Spleen (tissue), 7 donors: ENCODE data around the gene METTL24.

Experiments used
- POLR2A ChIP-seq, 3 donors: fragments of 450-650 bp; IDR thresholded peaks; one replicate each; pipeline ENCODE4 v1.5.1; 2017; ENCODE audit warnings: antibody characterized with exemption in 3 of 3, mild to moderate bottlenecking in 1 of 3
- POLR2AphosphoS5 ChIP-seq, 3 donors: sonication (generic); formaldehyde crosslinking; IDR thresholded peaks; one replicate each; pipeline ENCODE4 v1.5.1; 2017; ENCODE audit warnings: antibody characterized with exemption in 3 of 3
- TF ChIP-seq, protein P1 (sequence below), 11 experiments: fragments of 200-600 bp in 7 of 11; fragments of 450-650 bp in 4 of 11; sonication (generic) in 4 of 11; IDR thresholded peaks in 8 of 11; conservative IDR thresholded peaks in 3 of 11; 1 replicate in 7 of 11; 2 replicates in 4 of 11; pipeline versions ENCODE4 v1.4.0 to v1.8.0; 2016 to 2021; ENCODE audit warnings: antibody characterized with exemption in 11 of 11, inconsistent platforms in 4 of 11, mild to moderate bottlenecking in 1 of 11
- donor health status: DM: no; HTN: no; CAD: no; lungs with moderate emphysema.
- donor health status: DM: no; HTN: no; CAD: no.
- donor health status: DM: no; HTN: no; CAD: no.

DNA sequence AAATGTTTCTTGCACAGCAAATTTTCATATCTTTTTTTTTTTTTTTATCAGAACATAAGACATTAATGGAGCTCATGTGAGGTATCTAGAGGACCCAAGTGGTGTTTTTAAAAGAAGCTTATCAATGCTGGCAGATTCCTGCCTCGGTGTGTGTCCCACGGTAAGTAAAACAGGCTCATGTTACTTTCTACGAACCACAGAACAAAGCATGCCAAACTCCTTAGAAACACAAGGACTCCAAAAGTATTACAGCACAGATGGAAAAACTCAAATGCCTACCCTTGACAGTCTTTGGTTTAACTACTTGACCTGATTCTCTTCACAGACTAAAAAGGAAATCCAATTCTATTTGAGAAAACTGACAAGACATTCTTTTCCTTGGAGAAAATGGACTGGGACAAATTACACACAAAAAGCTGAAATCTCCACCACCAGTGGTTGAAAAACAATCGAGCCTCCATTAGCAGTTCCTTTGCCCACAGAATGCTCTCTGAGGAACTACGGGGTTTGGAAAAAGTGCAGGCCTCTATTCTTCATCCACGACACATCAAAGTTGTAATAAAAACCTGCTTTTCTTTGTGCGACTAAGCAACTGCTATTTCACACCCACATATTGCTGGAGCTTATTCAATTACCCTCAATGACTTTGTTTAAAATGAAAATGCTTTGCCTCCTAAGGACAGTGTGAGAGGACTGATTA lies 5.4 kb downstream of the METTL24 start:
- no peak for TF ChIP-seq POLR2A (IDR thresholded peaks at IDR 0.05)
- no peak for TF ChIP-seq POLR2AphosphoS5 (IDR thresholded peaks at IDR 0.05)
- TF ChIP-seq, protein P1, sequence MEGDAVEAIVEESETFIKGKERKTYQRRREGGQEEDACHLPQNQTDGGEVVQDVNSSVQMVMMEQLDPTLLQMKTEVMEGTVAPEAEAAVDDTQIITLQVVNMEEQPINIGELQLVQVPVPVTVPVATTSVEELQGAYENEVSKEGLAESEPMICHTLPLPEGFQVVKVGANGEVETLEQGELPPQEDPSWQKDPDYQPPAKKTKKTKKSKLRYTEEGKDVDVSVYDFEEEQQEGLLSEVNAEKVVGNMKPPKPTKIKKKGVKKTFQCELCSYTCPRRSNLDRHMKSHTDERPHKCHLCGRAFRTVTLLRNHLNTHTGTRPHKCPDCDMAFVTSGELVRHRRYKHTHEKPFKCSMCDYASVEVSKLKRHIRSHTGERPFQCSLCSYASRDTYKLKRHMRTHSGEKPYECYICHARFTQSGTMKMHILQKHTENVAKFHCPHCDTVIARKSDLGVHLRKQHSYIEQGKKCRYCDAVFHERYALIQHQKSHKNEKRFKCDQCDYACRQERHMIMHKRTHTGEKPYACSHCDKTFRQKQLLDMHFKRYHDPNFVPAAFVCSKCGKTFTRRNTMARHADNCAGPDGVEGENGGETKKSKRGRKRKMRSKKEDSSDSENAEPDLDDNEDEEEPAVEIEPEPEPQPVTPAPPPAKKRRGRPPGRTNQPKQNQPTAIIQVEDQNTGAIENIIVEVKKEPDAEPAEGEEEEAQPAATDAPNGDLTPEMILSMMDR (IDR thresholded peaks at IDR 0.05 in 8 of 11, conservative IDR thresholded peaks at IDR 0.05 in 3 of 11): no peak
